ENCODE results near the gene NOM1.

The NOM1 gene

DNA sequence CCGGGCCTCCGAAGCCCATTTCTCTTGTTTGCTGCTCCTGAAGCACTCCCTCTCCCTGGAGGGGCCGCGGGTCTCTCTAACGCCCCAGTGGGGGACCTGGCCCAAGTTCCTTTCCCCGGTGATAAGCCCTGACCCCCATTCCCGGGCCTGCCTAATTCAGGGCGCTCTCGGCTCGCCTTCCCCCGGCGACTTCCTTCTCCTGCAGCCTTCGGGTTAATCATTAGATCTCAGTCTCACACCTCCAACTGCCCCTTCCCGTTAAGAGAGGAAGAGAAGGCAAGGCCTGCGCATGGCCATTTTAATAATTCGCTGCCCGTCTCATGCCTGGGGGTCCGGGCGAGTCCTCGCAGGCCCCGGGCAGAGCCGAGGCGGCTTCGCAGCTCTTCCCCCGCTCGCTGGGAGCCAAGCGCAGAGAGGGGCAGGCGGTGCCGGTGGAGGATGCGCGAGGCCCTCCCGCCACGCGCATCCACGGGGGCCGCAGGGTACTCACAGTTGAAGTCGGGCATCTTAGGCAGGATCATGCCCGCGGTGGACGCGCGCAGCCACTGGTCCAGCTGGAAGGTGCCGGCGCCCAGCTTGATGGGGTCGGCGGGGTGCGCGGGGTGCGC lies 59.8 kb downstream of the NOM1 start:
- peak overlapping the region; percentile 64 for H3K4me3 ChIP-seq (ENCODE audit: severe bottlenecking)
- no peaks in the 10 kb centered on the region for H3K9me3 ChIP-seq (ENCODE audit: severe bottlenecking)
- peaks cover 10% of the 10 kb centered on the region for H3K4me1 ChIP-seq (ENCODE audit: insufficient read depth, poor library complexity, severe bottlenecking)
- peaks cover 83% of the 10 kb centered on the region for H3K27me3 ChIP-seq (ENCODE audit: insufficient read depth, poor library complexity, severe bottlenecking)
- no peak overlapping the region for H3K27ac ChIP-seq (ENCODE audit: poor library complexity, severe bottlenecking)
- no peak for ATAC-seq (ENCODE audit: low read depth)
- TF ChIP-seq, protein P1, sequence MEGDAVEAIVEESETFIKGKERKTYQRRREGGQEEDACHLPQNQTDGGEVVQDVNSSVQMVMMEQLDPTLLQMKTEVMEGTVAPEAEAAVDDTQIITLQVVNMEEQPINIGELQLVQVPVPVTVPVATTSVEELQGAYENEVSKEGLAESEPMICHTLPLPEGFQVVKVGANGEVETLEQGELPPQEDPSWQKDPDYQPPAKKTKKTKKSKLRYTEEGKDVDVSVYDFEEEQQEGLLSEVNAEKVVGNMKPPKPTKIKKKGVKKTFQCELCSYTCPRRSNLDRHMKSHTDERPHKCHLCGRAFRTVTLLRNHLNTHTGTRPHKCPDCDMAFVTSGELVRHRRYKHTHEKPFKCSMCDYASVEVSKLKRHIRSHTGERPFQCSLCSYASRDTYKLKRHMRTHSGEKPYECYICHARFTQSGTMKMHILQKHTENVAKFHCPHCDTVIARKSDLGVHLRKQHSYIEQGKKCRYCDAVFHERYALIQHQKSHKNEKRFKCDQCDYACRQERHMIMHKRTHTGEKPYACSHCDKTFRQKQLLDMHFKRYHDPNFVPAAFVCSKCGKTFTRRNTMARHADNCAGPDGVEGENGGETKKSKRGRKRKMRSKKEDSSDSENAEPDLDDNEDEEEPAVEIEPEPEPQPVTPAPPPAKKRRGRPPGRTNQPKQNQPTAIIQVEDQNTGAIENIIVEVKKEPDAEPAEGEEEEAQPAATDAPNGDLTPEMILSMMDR (IDR thresholded peaks at IDR 0.05; ENCODE audit: poor library complexity, severe bottlenecking) = no peak
- DNase-seq (ENCODE audit: low spot score) = no peak
- no peaks in the 10 kb centered on the region for H3K36me3 ChIP-seq (ENCODE audit: low read depth)

DNA sequence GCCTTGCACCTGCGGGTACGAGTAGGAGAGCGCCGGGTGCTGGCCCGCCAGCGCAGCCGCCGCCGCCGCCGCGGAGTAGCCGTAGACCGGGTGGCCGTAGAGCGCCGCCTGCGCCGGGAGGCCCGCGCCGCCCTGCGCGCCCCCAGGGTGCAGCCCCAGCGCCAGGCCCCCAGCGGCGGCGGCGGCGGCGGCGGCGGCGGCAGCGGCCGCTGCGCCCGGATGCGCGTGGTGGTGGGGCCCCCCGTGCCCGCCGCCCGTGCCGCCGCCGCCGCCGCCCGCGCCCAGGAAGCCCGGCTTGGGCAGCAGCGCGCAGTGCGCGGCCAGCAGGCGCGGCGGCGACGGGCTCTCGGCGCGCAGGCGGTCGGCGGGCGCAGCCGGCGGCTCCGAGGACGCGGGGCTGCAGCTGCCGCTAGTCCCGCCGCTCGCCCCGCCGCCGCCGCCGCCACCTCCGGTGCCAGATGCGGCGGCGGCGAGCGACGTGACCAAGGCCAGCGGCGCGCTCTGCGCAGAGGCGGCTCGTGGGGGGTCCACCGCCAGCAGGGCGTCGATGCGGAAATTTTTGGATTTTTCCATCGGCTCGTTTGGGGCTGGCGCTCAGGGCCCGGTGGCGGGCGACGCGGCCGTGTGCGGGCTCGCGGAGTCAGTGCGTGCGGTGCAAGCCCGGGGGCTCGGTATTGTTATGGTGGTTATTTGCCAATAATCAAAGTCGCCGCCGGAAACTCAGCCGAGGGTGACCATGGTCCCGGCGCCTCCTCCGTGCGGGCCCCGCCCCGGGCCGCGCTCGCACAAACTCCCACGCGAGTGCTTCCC lies 60.5 kb downstream of the NOM1 start:
- H3K36me3 ChIP-seq (ENCODE audit: low read depth) = no peaks in the 10 kb centered on the region
- peaks cover 79% of the 10 kb centered on the region for H3K27me3 ChIP-seq (ENCODE audit: insufficient read depth, poor library complexity, severe bottlenecking)
- DNase-seq (ENCODE audit: low spot score) (no peak), ATAC-seq (ENCODE audit: low read depth) (no peak; the same call in 2 of the 3 replicates)
- TF ChIP-seq, protein P1 (IDR thresholded peaks at IDR 0.05; ENCODE audit: poor library complexity, severe bottlenecking) = no peak
- H3K4me1 ChIP-seq (ENCODE audit: insufficient read depth, poor library complexity, severe bottlenecking) = peaks cover 6% of the 10 kb centered on the region
- peak overlapping the region; percentile 64 for H3K4me3 ChIP-seq (ENCODE audit: severe bottlenecking)
- no peaks in the 10 kb centered on the region for H3K9me3 ChIP-seq (ENCODE audit: severe bottlenecking)
- H3K27ac ChIP-seq (ENCODE audit: poor library complexity, severe bottlenecking) = no peak overlapping the region

DNA sequence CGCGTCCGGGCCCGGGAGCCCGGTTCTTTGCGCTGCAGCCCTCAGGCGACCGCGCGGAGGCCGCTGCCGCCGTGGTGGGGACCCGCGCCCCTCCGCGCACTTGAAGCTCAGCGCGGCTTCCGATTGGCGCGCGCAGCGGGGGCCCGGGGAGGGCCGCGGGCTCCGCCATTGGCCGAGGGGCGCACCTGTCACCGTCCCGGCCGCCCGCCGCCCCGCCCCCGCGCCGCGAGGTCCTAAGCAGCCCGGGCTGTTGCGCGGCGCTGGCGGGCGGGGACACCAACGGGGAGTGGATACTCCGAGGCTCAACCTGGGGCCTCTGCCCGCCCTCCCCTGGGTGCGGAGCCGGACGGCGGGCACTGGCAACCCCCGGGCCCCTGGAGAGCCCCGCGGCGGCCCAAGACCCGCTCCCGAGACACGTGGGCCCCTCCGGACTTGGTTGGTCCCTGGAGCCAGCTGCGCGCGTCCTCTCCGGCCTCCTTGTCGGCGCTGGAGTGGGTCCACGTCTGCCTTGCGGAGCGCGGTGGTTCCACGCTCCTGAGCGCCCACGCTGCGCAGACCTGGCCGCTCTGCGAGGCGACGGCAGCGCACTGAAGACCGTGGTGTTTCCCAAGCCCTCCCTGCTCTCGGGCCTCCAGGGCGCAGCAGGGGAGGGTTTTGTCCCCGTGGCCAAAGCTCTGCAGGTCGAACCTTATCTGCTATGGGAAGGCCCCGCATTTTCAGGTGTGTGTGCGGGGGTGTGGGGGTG lies 61.2 kb downstream of the NOM1 start, which contains the start of gene MNX1:
Gene MNX1, minus strand, starts transcription at position 76 of the 745 bp plus-strand sequence. CDS start 313 bp downstream, outside the sequence.
- Histone ChIP-seq H3K27ac (ENCODE audit: poor library complexity, severe bottlenecking) (no peak within 1 kb of the TSS), H3K27me3 (ENCODE audit: insufficient read depth, poor library complexity, severe bottlenecking) (peaks cover 78% of the 10 kb centered on the region), H3K36me3 (ENCODE audit: low read depth) (no peaks in the 10 kb centered on the region), H3K4me1 (ENCODE audit: insufficient read depth, poor library complexity, severe bottlenecking) (peaks cover 6% of the 10 kb centered on the region), H3K4me3 (ENCODE audit: severe bottlenecking) (peak within 1 kb of the TSS; percentile 64), H3K9me3 (ENCODE audit: severe bottlenecking) (no peaks in the 10 kb centered on the region)
- TF ChIP-seq, protein P1 (IDR thresholded peaks at IDR 0.05; ENCODE audit: poor library complexity, severe bottlenecking) = no peak
- ATAC-seq (ENCODE audit: low read depth) (peak; percentile 89), DNase-seq (ENCODE audit: low spot score) (no peak)

DNA sequence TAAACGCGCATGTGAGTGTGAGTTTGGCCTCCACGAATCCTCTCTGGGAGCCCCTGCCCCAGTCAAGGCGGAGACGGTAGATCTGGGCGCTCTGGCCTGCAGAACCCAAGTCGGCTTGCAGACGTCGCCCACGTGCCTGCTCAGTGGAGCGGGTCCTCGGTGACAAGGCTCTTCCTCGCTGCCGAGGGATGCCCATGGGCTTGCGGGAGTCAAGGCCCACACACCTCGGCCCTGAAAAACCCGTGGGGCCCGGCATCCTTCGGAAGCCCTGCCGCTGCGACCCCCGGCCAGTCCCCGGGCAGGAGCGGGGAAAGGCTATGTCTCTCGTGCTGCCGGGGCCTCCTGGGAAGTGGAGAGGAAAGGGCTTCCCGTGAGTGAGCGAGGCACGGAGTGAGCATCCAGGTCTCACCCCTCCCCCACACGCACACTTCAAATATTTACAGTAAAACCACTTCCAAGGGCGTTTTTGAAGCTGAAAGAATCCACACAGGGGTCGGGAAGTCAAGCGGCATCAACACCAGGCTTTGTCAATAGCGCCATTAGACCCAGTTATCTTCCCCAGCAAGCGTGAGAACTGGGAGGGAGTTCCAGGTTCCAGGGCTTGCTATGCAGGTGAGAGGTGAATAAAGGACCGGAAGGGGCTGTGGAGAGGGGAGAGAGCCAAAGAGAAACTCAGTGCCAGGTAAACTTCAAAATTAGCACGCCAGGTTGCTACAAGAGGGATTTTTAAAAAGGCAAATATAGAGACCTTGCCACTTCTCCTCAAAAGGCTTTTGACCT lies 62.0 kb downstream of the NOM1 start:
- H3K36me3 ChIP-seq (ENCODE audit: low read depth) = no peaks in the 10 kb centered on the region
- TF ChIP-seq, protein P1 (IDR thresholded peaks at IDR 0.05; ENCODE audit: poor library complexity, severe bottlenecking) = no peak
- DNase-seq (ENCODE audit: low spot score) (no peak), ATAC-seq (ENCODE audit: low read depth) (no peak)
- no peaks in the 10 kb centered on the region for H3K9me3 ChIP-seq (ENCODE audit: severe bottlenecking)
- no peak overlapping the region for H3K27ac ChIP-seq (ENCODE audit: poor library complexity, severe bottlenecking)
- H3K27me3 ChIP-seq (ENCODE audit: insufficient read depth, poor library complexity, severe bottlenecking) = peaks cover 78% of the 10 kb centered on the region
- H3K4me3 ChIP-seq (ENCODE audit: severe bottlenecking) = peak overlapping the region; percentile 64
- H3K4me1 ChIP-seq (ENCODE audit: insufficient read depth, poor library complexity, severe bottlenecking) = peaks cover 6% of the 10 kb centered on the region

All from RWPE2 (cell line).